HG02798 (cell line): ENCODE measurements around the gene SERPINH1.

ENCODE experiments used
- ATAC-seq: cut with Tn5 transposase; IDR thresholded peaks from one replicate; pipeline ENCODE4 v1.9.1; 2021; ENCODE audit warnings: mild to moderate bottlenecking; ENCODE audit not compliant: unreplicated experiment, poor library complexity

SERPINH1 gene

GRCh38 chr11:75562048-75562835 is at the start of gene SERPINH1:
Gene SERPINH1, plus strand, starts transcription at chr11:75562253. Its CDS starts 4,097 bp downstream, at chr11:75566350.
- ATAC-seq, result peak; percentile 79

GRCh38 chr11:75513250-75513649 is 48.8 kb upstream of the SERPINH1 start:
- no peak for ATAC-seq

- no peak for ATAC-seq
Observed at GRCh38 chr11:75514596-75514995, 47.5 kb upstream of the SERPINH1 start.

- no peak for ATAC-seq
Observed at GRCh38 chr11:75516140-75516539, 45.9 kb upstream of the SERPINH1 start.

GRCh38 chr11:75516886-75517285 is 45.2 kb upstream of the SERPINH1 start:
- ATAC-seq, result no peak

- no peak for ATAC-seq
Observed at GRCh38 chr11:75518204-75518549, 43.9 kb upstream of the SERPINH1 start.

GRCh38 chr11:75518771-75519653 is 43.0 kb upstream of the SERPINH1 start:
- ATAC-seq, result no peak

GRCh38 chr11:75520688-75521087 is 41.4 kb upstream of the SERPINH1 start:
- no peak for ATAC-seq

GRCh38 chr11:75522286-75523044 is 39.6 kb upstream of the SERPINH1 start:
- ATAC-seq, result no peak

GRCh38 chr11:75523189-75523588 is 38.9 kb upstream of the SERPINH1 start:
- ATAC-seq, result no peak

GRCh38 chr11:75523811-75524664 is 38.0 kb upstream of the SERPINH1 start:
- ATAC-seq, result no peak

GRCh38 chr11:75524665-75525432 is 37.2 kb upstream of the SERPINH1 start:
- ATAC-seq, result no peak

- ATAC-seq, result peak; percentile 86
Observed at GRCh38 chr11:75525433-75526191, 36.4 kb upstream of the SERPINH1 start, which contains the start of gene GDPD5. Gene GDPD5, minus strand, starts transcription at chr11:75525941. Its CDS starts 48,206 bp downstream, at chr11:75477735.

GRCh38 chr11:75526192-75526541 is 35.9 kb upstream of the SERPINH1 start:
- no peak for ATAC-seq

GRCh38 chr11:75527130-75527529 is 34.9 kb upstream of the SERPINH1 start:
- ATAC-seq, result no peak

GRCh38 chr11:75527938-75528735 is 33.9 kb upstream of the SERPINH1 start:
- ATAC-seq, result no peak

- no peak for ATAC-seq
Observed at GRCh38 chr11:75530577-75530976, 31.5 kb upstream of the SERPINH1 start.

- ATAC-seq, result no peak
Observed at GRCh38 chr11:75531325-75531724, 30.7 kb upstream of the SERPINH1 start.
